Measurements from ENCODE around the gene HDAC2. TPM values are rescaled to one million over a fixed set of nuclear protein-coding genes. Genes with fewer than 3 reads are reported as not detected.
"Not testable (repeated sequence)": the region's sequence is repeated elsewhere in the genome, so short reads cannot be mapped to it uniquely, and the experiment has no call there.

Gene HDAC2
- total RNA-seq, 2 experiments from 2014 or later, result 40.5 to 141 TPM

GRCh38 chr6:114011486-114011885 lies 40.5 kb upstream of the HDAC2 start:
- H3K36me3 ChIP-seq (ENCODE audit: insufficient read depth, low read length); H3K27ac ChIP-seq (ENCODE audit: low read depth, low read length, poor library complexity, severe bottlenecking); H3K4me1 ChIP-seq (ENCODE audit: insufficient read depth, low read length, poor library complexity, severe bottlenecking); H3K79me2 ChIP-seq (ENCODE audit: insufficient read depth, low read depth, low read length); H3K4me2 ChIP-seq (ENCODE audit: low read length); H3K9me3 ChIP-seq (ENCODE audit: low read length); CTCF ChIA-PET (ENCODE audit: unreplicated experiment); DNase-seq (ENCODE audit: low spot score); POLR2A ChIA-PET; intact Hi-C loops (cut with micrococcal nuclease; ENCODE audit: unreplicated experiment); H3K4me3 ChIP-seq (ENCODE audit: low read depth, low read length, poor library complexity, severe bottlenecking); H4K20me1 ChIP-seq (ENCODE audit: insufficient read depth, low read length); H3K9me2 ChIP-seq (ENCODE audit: insufficient read depth, low read length); BruUV-seq (replicated peaks); H2AFZ ChIP-seq (ENCODE audit: low read length): not testable (repeated sequence)

DNA sequence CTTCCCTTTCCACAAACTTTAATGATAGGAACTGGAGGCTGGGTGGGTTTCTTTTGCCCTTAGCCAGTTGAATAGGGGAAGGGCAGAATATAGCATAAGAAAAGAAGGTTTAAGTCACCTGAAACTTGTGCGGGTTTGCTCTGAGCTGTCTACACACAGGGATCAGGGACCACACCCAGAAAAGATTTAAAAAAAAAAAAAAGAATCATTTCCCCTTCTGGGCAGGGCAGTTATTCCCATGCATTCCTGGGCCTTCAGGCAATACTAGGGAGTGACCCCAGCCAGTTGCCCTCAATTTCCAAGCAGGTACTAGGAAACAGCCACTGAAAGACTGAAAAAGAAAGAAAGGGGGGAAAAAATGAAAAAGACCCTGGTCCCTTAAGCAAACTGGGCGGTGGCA lies 39.6 kb upstream of the HDAC2 start:
- H4K20me1 ChIP-seq (ENCODE audit: insufficient read depth, low read length), result no peaks in the 10 kb centered on the region
- no peak overlapping the region for H2AFZ ChIP-seq (ENCODE audit: low read length)
- H3K9me2 ChIP-seq (ENCODE audit: insufficient read depth, low read length), result no peaks in the 10 kb centered on the region
- POLR2A ChIA-PET, result no interaction called here
- BruUV-seq (replicated peaks), result no TSS peak
- H3K27ac ChIP-seq (ENCODE audit: low read depth, low read length, poor library complexity, severe bottlenecking), result no peak overlapping the region
- intact Hi-C loops (cut with micrococcal nuclease; ENCODE audit: unreplicated experiment), result no loop called here
- TF ChIP-seq, protein P1, sequence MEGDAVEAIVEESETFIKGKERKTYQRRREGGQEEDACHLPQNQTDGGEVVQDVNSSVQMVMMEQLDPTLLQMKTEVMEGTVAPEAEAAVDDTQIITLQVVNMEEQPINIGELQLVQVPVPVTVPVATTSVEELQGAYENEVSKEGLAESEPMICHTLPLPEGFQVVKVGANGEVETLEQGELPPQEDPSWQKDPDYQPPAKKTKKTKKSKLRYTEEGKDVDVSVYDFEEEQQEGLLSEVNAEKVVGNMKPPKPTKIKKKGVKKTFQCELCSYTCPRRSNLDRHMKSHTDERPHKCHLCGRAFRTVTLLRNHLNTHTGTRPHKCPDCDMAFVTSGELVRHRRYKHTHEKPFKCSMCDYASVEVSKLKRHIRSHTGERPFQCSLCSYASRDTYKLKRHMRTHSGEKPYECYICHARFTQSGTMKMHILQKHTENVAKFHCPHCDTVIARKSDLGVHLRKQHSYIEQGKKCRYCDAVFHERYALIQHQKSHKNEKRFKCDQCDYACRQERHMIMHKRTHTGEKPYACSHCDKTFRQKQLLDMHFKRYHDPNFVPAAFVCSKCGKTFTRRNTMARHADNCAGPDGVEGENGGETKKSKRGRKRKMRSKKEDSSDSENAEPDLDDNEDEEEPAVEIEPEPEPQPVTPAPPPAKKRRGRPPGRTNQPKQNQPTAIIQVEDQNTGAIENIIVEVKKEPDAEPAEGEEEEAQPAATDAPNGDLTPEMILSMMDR (conservative IDR thresholded peaks at IDR 0.05; ENCODE audit: low read length), result no peak
- no peak for TF ChIP-seq EZH2phosphoT487 (IDR thresholded peaks at IDR 0.05; ENCODE audit: borderline replicate concordance, low read depth, low read length)
- no peaks in the 10 kb centered on the region for H3K4me1 ChIP-seq (ENCODE audit: insufficient read depth, low read length, poor library complexity, severe bottlenecking)
- no peak overlapping the region for H3K4me3 ChIP-seq (ENCODE audit: low read depth, low read length, poor library complexity, severe bottlenecking)
- H3K9me3 ChIP-seq (ENCODE audit: low read length), result no peaks in the 10 kb centered on the region
- no peak overlapping the region for H3K4me2 ChIP-seq (ENCODE audit: low read length)
- no peaks in the 10 kb centered on the region for H3K36me3 ChIP-seq (ENCODE audit: insufficient read depth, low read length)
- no peak for DNase-seq (ENCODE audit: low spot score)
- H3K79me2 ChIP-seq (ENCODE audit: insufficient read depth, low read depth, low read length), result no peaks in the 10 kb centered on the region
- CTCF ChIA-PET (ENCODE audit: unreplicated experiment), result no interaction called here

GRCh38 chr6:114009192-114009591 lies 38.2 kb upstream of the HDAC2 start:
- Histone ChIP-seq H3K4me3 (ENCODE audit: low read depth, low read length, poor library complexity, severe bottlenecking) (no peak overlapping the region), H4K20me1 (ENCODE audit: insufficient read depth, low read length) (no peaks in the 10 kb centered on the region), H3K9me3 (ENCODE audit: low read length) (no peaks in the 10 kb centered on the region), H3K79me2 (ENCODE audit: insufficient read depth, low read depth, low read length) (no peaks in the 10 kb centered on the region), H3K27ac (ENCODE audit: low read depth, low read length, poor library complexity, severe bottlenecking) (no peak overlapping the region), H3K4me1 (ENCODE audit: insufficient read depth, low read length, poor library complexity, severe bottlenecking) (no peaks in the 10 kb centered on the region), H2AFZ (ENCODE audit: low read length) (no peak overlapping the region), H3K9me2 (ENCODE audit: insufficient read depth, low read length) (no peaks in the 10 kb centered on the region), H3K4me2 (ENCODE audit: low read length) (no peak overlapping the region), H3K36me3 (ENCODE audit: insufficient read depth, low read length) (no peaks in the 10 kb centered on the region)
- BruUV-seq (replicated peaks), result no TSS peak
- DNase-seq (ENCODE audit: low spot score), result no peak
- intact Hi-C loops (cut with micrococcal nuclease; ENCODE audit: unreplicated experiment), result no loop called here
- CTCF ChIA-PET (ENCODE audit: unreplicated experiment), result no interaction called here
- POLR2A ChIA-PET, result interaction anchor here (0.7 kb wide), 1 partner anchor 1471 kb away, joined by 3 read pairs; no protein-coding TSS in a partner anchor
- TF ChIP-seq, protein P1 (conservative IDR thresholded peaks at IDR 0.05; ENCODE audit: low read length), result no peak
- TF ChIP-seq EZH2phosphoT487 (IDR thresholded peaks at IDR 0.05; ENCODE audit: borderline replicate concordance, low read depth, low read length), result no peak

Measured in OCI-LY7 (cell line).